Heart left ventricle (tissue), 16 donors: Measurements from ENCODE around the gene OTOGL. TPM values are rescaled to one million over a fixed set of nuclear protein-coding genes. Genes with fewer than 3 reads are reported as not detected.

Experiments
- ATAC-seq, 4 donors: fragments of 200-7000 bp; cut with Tn5 transposase; one replicate each; pipeline ENCODE4 v1.9.1; 2020 to 2022; ENCODE audit warnings: moderate library complexity in 4 of 4, mild to moderate bottlenecking in 3 of 4, moderate number of reproducible peaks in 1 of 4
- DNase-seq, 5 donors: peaks; one replicate each; pipeline ENCODE4 v3.0.0-alpha.2; 2020
- H3K27ac ChIP-seq, 12 donors: fragments of 200-600 bp; sonication (generic) in 4 of 12; one replicate each; pipeline versions ENCODE4 v1.5.0 to v1.8.0; 2016 to 2022; ENCODE audit warnings: mild to moderate bottlenecking in 2 of 12
- H3K27me3 ChIP-seq, 9 donors: fragments of 200-600 bp; sonication (generic) in 2 of 9; one replicate each; pipeline versions ENCODE4 v1.5.1 to v1.8.0; 2016 to 2022; ENCODE audit warnings: mild to moderate bottlenecking in 3 of 9
- H3K36me3 ChIP-seq, 9 donors: fragments of 200-600 bp; sonication (generic) in 2 of 9; one replicate each; pipeline versions ENCODE4 v1.5.0 to v1.8.0; 2018 to 2022; ENCODE audit warnings: mild to moderate bottlenecking in 2 of 9
- H3K4me1 ChIP-seq, 12 donors: fragments of 200-600 bp; sonication (generic) in 4 of 12; one replicate each; pipeline versions ENCODE4 v1.5.0 to v1.8.0; 2016 to 2022; ENCODE audit warnings: mild to moderate bottlenecking in 3 of 12
- H3K4me3 ChIP-seq, 12 donors: fragments of 200-600 bp; sonication (generic) in 4 of 12; one replicate each; pipeline versions ENCODE4 v1.5.0 to v1.8.0; 2017 to 2022; ENCODE audit warnings: mild to moderate bottlenecking in 9 of 12, moderate library complexity in 4 of 12
- H3K9me3 ChIP-seq, 12 donors: fragments of 200-600 bp; sonication (generic) in 4 of 12; one replicate each; pipeline versions ENCODE4 v1.5.0 to v1.8.0; 2016 to 2022; ENCODE audit warnings: mild to moderate bottlenecking in 1 of 12
- POLR2A ChIP-seq, 2 donors: fragments of 450-650 bp; IDR thresholded peaks; one replicate each; pipeline ENCODE4 v1.6.1; 2017; ENCODE audit warnings: antibody characterized with exemption in 2 of 2, mild to moderate bottlenecking in 2 of 2, moderate library complexity in 2 of 2
- WGBS, 4 donors: extraction: QIAGEN DNeasy Blood & Tissue Kit in 2 of 4; methylation state at CpG; one replicate each; pipeline versions ENCODE4 v1.1.5 to v1.1.7; 2013 to 2018; 5-methylcytosine and 5-hydroxymethylcytosine counted together
- intact Hi-C, 10 donors: fragments of 100-400 bp; cut with DNase I; formaldehyde crosslinking; loops; one replicate each; pipeline versions ENCODE4 v1.11.1 to v1.14.2; 2022
- polyA plus RNA-seq, 2 donors: library from polyadenylated mRNA; stranded (reverse); fragments of 200-250 nt; gene quantifications; one replicate each; pipeline ENCODE4 v1.2.3, GENCODE V29; 2013
- total RNA-seq, 9 donors: library from RNA; depleted of rRNA in 2 of 9; stranded (reverse); fragments of >200 nt in 2 of 9; fragmentation: NEBNext Ultra II Directional in 3 of 9; extraction: Animal tissue kit (Norgen Biotek cat#: 25700) in 3 of 9; gene quantifications; one replicate each; pipeline versions ENCODE4 v1.1.0 to v1.2.4, GENCODE V29; 2016 to 2023
- TF ChIP-seq, protein P1 (sequence below), 12 donors: fragments of 200-600 bp; sonication (generic) in 4 of 12; IDR thresholded peaks; one replicate each; pipeline versions ENCODE4 v1.5.0 to v1.8.0; 2018 to 2022; ENCODE audit warnings: antibody characterized with exemption in 12 of 12, mild to moderate bottlenecking in 5 of 12
- donor health status: ischemic (EF 13 %, LVEDD 7.1; RV severe dilation, severe dysfunction).
- donor health status: healthy with polysubstance abuse.
- donor health status: DM: no; HTN: yes; CAD: no.
- donor health status: DM: no; HTN: no; CAD: no.
- donor health status: ischemic (EF 25% LVEDD 6.9; RV normal size, moderate dysfunction).
- donor health status: ischemic (EF 25% LVEDD 5.7; RV mildly dilated, moderate dysfunction).
- donor health status: healthy.
- donor health status: DM: yes; HTN: yes; CAD: no.
- donor health status: ischemic (EF 35%, LVEDD 5.7; RV mildly dilated, moderate dysfunction).
- donor health status: nonischemic (EF 11% LVEDD 7.7; RV severe dilation, severe dysfunction).
- donor health status: DM: yes; HTN: yes; CAD: no.
- donor health status: PGD.
- donor health status: ischemic (EF 29% LVEDD 5.4; RV normal size, mild dysfunction).
- donor health status: nonischemic (EF 23%, LVEDD 6.1; RV moderate dilation, normal function).

Gene OTOGL
- total and polyA plus RNA-seq, 11 donors = 0.05 to 1.3 (median 0.27) TPM

GRCh38 chr12:80381121-80381520 is 281.8 kb downstream of the OTOGL start:
- DNase-seq (no peak), ATAC-seq (no peak)
- no peak for TF ChIP-seq POLR2A (IDR thresholded peaks at IDR 0.05)
- TF ChIP-seq, protein P1, sequence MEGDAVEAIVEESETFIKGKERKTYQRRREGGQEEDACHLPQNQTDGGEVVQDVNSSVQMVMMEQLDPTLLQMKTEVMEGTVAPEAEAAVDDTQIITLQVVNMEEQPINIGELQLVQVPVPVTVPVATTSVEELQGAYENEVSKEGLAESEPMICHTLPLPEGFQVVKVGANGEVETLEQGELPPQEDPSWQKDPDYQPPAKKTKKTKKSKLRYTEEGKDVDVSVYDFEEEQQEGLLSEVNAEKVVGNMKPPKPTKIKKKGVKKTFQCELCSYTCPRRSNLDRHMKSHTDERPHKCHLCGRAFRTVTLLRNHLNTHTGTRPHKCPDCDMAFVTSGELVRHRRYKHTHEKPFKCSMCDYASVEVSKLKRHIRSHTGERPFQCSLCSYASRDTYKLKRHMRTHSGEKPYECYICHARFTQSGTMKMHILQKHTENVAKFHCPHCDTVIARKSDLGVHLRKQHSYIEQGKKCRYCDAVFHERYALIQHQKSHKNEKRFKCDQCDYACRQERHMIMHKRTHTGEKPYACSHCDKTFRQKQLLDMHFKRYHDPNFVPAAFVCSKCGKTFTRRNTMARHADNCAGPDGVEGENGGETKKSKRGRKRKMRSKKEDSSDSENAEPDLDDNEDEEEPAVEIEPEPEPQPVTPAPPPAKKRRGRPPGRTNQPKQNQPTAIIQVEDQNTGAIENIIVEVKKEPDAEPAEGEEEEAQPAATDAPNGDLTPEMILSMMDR (IDR thresholded peaks at IDR 0.05) = no peak
- Histone ChIP-seq H3K27ac (no peak overlapping the region), H3K9me3 (no peaks in the 10 kb centered on the region), H3K36me3 (no peaks in the 10 kb centered on the region), H3K4me3 (no peak overlapping the region), H3K4me1 (no peaks in the 10 kb centered on the region), H3K27me3 (no peaks in the 10 kb centered on the region)
- intact Hi-C loops = no loop called here

- Histone ChIP-seq H3K27ac (no peak overlapping the region), H3K4me3 (no peak overlapping the region), H3K4me1 (no peaks in the 10 kb centered on the region), H3K36me3 (no peaks in the 10 kb centered on the region), H3K9me3 (no peaks in the 10 kb centered on the region), H3K27me3 (no peaks in the 10 kb centered on the region)
- ATAC-seq (no peak), DNase-seq (no peak)
- no peak for TF ChIP-seq POLR2A (IDR thresholded peaks at IDR 0.05)
- TF ChIP-seq, protein P1 (IDR thresholded peaks at IDR 0.05) = no peak
- intact Hi-C loops = no loop called here
- 90 to 96% (median 95%) methylated on average over 8 of the region's 8 CpGs for WGBS, 4 donors
Measured at GRCh38 chr12:80382254-80382653, 282.9 kb downstream of the OTOGL start.

GRCh38 chr12:80400571-80400991 is 301.2 kb downstream of the OTOGL start:
- intact Hi-C loops = no loop called here
- peaks cover 0 to 17% (median 0%) of the 10 kb centered on the region in 9 donors for H3K27me3 ChIP-seq
- peak in 3 of 4 donors; percentile 27 to 41 (median 39) for ATAC-seq
- no peak for TF ChIP-seq POLR2A (IDR thresholded peaks at IDR 0.05)
- TF ChIP-seq, protein P1 (IDR thresholded peaks at IDR 0.05) = no peak
- H3K27ac ChIP-seq = no peak overlapping the region
- WGBS, 4 donors = 18 to 45% (median 24%) methylated on average over 19 to 20 of the region's 20 CpGs
- peak in 2 of 5 donors; percentile 5 to 21 for DNase-seq
- H3K36me3 ChIP-seq = no peaks in the 10 kb centered on the region
- H3K4me1 ChIP-seq = no peaks in the 10 kb centered on the region
- no peaks in the 10 kb centered on the region for H3K9me3 ChIP-seq
- H3K4me3 ChIP-seq = peak overlapping the region in 10 of 12 donors; percentile 1 to 48 (median 34)

- Histone ChIP-seq H3K36me3 (no peaks in the 10 kb centered on the region), H3K27me3 (peaks cover 0 to 17% (median 0%) of the 10 kb centered on the region in 9 donors), H3K4me1 (no peaks in the 10 kb centered on the region), H3K4me3 (peak overlapping the region in 1 of 12 donors; percentile 48), H3K9me3 (no peaks in the 10 kb centered on the region), H3K27ac (no peak overlapping the region)
- TF ChIP-seq POLR2A (IDR thresholded peaks at IDR 0.05) = no peak
- TF ChIP-seq, protein P1 (IDR thresholded peaks at IDR 0.05) = no peak
- WGBS, 4 donors = 86 to 91% (median 89%) methylated on average over 3 of the region's 3 CpGs
- ATAC-seq (no peak), DNase-seq (no peak)
- intact Hi-C loops = no loop called here
Measured at GRCh38 chr12:80401191-80401590, 301.9 kb downstream of the OTOGL start.
